ENCODE data around the gene C17orf113.
A peak's percentile ranks its signal among the peaks of the same experiment; 100 is the strongest.

C17orf113 gene

DNA sequence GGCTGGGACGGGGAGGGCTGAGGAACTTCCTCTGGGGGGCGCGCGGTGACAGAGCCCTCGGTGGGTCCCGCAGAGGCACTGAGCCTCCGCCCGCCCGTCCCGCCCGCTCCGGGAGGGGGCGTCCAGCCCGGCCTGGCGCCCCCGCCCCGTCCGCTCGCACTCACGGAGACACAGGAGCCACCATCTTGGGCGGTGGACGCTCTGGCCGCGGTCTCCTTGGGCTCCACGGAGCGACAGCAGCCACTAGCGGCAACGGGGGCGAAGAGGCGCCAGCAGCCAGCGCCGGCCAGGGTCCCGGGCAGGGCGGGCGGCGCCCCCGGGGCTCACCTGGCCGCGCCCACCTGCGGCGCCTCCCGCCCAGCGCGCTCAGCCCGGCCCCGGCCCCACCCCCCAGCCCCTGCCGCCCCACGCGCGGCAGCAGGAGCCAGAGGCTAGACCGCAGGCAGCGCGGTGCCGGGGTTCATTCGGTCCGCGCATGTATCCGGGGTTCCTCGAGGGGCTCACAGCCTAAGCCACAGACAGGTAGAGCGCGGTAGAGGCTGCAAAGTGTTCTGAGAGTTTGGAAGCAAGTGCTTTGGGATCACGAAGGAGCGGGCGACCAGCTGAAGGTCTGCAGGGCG is at the start of gene C17orf113:
C17orf113 (minus strand) TSS at position 209 of the 620 bp plus-strand sequence. CDS start 7,225 bp downstream, outside the sequence.
- DNase-seq (ENCODE audit: low read depth in 2 of 2) = peak in 1 of 2 donors; percentile 15

DNA sequence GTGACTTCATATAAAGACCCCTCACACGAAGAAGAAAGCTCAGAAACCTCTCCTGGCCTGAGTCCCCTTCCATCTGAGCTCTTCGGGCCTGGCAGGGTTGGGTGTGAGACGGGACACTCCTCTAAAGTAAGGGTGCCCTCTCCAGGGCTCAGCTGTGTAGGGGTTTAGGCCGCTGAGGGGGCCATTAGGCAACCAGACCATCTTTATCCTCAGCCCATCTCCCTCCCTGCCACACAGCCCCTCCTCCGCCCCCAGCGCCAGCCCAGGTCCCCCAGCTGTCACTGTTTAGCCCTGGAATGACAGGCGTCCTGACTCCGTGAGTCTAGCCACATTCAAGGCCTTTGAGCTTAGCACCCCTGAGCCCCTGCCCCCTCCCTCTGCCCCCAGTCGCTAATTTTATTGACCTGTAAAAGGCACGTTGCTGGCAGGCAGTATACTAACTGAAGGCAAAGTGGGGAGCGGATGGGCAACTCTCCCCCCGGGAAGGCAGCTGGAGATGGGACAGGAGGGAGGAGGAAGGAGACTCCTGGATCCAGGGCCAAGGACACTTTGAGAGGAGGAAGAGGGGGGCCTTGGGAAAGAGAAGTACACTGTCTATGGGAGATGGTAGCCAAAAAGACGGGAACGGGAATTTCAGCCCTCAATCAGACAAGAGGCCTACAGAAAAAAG is 48.5 kb upstream of the C17orf113 start:
- no peak for DNase-seq (ENCODE audit: low read depth in 2 of 2)

DNA sequence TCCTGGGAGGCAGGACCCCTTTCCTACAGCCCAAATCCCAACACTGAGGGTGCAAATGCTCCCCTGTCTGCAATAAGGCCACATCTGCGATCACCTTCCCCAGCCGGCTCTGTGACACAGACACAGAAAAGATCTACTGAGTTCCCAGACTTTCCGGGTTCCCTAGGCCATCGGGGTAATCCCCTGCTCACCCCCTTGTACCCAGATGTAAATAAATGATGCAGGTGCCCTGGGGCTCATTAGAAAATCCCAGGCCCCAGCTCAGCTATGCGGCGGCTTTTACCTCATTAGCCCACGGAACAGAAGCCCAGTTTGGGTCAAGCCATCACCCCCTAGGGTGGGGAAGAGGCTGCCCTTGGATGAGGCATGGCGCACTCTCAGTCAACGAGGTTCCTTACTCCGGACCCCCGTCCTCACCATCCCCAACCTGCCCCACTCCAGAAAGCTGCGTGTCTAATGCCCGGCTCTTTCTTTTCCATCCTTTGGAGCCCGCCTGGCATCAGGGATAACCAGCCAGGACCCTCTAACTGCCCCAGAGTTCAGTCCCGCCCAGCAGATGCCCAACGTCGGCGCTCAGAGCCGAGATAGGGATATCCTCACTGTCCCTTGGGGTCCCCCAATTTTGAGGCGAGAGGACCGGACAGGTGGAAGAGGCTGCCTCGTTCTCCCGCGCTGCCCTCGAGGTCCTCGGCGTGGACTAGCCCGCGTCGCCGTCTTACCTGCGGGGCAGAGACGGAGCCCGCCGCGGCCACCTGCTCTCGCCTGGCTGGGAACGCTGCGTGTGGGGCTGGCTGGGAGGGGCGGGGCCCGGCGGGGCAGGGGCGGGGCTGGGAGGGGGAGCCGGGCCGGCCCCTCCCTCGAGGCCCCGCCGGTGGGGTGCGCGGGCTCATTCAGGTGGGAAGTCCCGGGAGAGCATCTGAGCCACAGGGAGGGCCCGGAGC is 47.6 kb upstream of the C17orf113 start, which contains the start of gene ZNF385C:
ZNF385C (minus strand) TSS at position 783 of the 941 bp plus-strand sequence. CDS start 35,417 bp downstream, outside the sequence.
- peak in 1 of 2 donors; percentile 27 for DNase-seq (ENCODE audit: low read depth in 2 of 2)

DNA sequence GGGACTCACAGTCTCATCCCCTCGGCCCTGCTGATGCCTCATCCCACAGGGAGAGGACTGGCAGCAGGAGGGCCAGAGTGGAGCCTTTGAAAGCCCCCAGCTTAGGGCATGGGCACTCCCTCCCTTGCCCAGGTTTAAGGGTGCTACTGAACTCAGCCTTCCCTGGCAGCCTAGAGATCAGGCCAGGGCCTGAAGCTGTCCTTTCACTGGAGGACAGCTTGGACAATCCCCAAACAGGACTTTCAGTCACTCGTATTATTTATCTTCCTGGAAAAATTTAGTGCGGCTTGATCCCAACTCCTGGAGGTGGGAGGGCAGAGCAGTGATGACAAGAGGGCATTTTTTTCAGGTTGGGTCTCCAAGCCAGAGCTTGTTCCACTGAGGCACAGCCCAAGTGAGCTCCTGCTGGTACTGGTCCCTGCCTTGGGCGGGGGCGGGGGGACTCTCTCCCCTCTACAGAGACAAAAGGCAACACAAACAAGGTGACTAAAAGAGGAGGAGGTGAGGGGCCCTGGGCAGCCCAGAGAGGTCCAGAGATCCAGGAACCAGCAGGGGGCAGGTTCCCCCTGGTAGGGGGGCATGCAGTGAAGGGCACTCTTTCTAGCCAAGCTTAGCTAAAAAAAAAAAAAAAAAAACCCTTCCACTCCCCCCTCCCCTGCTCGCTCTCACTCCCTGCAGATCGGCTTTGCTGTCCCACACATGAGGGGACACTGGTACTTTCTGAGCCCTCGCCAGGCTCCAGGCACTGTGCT is 46.1 kb upstream of the C17orf113 start:
- no peak for DNase-seq (ENCODE audit: low read depth in 2 of 2)

DNA sequence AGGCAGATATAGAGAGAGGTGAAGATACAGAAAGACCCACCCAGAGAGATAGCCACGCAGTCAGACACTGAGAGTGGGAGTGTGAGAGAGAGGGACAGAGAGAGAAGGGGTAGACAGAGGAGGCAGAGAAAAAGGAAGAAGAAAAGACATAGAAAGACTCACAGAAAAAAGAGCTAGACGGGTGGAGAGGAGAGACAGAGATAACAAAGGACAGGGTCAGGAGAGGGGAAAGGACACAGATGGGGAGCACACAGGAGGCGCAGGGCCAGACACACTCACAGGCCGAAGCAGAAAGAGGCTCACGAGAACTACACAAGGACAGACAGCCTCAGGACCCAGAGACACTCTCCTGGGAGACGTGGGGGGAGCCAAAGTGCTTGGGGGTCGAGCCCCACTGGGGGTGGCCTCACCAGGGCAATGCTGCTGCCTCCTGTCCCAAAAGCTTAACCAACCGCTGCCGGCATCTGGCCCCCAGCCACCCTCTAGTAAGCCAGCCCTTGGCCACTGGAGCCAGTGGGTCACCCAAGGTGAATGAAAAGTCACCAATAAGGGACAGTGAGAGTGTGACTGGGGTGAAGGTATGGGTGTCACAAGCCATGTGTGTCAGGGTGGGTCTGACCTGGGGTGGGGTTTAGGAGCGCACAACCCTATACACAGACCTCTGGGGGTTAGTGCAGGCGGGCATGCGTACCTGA is 44.1 kb upstream of the C17orf113 start:
- no peak for DNase-seq (ENCODE audit: low read depth in 2 of 2)

DNA sequence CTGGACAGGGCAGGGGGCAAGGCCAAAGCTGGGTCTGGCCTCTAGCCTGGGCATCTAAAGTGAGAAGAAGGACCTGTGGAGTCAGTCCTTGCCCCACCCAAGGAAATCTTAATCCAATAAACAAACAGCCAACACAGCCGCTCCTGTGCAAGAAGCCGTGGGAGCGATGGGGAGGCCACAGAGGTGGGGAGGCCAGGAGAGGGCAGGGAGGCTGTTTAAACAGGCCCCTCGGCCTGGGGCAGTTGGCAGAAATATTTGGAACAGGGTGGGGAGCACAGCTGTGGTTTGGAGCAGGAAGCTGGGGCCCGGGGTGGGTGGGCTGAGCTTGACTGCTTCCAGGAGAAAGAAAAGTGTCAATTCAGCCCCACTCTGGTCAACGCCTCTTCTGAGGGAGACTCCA is 42.5 kb upstream of the C17orf113 start:
- no peak for DNase-seq (ENCODE audit: low read depth in 2 of 2)

DNA sequence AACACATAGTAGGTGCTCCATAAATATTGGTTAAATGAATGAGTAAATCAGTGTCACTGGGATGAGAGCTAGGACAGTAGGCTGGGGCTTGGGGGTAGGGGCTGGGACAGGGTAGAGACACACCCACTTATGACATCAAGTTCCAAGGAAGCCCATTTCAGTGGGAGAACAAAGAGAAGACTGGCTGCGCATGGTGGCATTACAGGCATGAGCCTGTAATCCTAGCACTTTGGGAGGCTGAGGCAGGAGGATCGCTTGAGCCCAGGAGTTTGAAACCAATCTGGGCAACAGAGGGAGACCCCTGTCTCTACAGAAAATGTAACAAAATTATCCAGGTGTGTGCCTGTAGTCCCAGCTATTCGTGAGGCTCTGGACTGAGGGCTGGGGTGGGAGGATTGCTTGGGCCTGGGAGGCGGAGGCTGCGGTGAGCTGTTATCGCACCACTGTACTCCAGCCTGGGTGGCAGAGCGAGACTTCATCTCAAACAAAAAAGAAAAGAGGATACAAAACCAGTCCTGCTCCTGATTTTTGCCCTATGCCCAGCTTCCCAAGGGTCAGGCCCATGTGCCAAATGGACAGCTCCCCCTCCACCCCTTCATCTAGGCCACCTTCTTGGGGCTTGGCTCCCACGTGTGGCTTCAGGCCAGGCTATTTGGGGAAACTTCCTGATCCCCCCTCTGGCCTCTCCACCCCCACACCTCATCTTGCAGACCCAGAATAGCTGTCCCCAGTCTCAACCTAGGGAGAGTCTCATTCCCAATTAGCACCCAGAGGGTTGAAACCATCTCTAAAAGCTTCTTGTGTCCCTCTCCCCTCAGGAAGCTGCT is 40.8 kb upstream of the C17orf113 start:
- DNase-seq (ENCODE audit: low read depth in 2 of 2) = no peak

DNA sequence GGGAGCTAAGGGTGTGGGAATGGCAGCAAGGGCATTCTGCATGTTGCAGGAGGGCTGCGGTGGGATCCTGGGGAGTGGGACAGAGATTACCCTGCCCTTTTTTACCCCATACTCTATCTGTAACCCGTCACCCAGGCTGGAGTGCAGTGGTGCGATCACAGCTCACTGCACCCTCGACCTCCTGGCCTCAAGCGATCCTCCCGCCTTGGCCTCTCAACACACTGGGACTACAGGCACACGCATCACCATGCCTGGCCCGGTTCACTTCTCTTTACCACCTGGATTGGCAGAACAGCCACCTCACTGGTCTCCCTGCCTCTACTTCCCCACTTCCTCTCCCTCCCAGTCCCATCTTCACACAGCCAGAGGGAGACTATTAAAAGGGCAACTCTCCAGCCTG is 38.3 kb upstream of the C17orf113 start:
- no peak for DNase-seq (ENCODE audit: low read depth in 2 of 2)

DNA sequence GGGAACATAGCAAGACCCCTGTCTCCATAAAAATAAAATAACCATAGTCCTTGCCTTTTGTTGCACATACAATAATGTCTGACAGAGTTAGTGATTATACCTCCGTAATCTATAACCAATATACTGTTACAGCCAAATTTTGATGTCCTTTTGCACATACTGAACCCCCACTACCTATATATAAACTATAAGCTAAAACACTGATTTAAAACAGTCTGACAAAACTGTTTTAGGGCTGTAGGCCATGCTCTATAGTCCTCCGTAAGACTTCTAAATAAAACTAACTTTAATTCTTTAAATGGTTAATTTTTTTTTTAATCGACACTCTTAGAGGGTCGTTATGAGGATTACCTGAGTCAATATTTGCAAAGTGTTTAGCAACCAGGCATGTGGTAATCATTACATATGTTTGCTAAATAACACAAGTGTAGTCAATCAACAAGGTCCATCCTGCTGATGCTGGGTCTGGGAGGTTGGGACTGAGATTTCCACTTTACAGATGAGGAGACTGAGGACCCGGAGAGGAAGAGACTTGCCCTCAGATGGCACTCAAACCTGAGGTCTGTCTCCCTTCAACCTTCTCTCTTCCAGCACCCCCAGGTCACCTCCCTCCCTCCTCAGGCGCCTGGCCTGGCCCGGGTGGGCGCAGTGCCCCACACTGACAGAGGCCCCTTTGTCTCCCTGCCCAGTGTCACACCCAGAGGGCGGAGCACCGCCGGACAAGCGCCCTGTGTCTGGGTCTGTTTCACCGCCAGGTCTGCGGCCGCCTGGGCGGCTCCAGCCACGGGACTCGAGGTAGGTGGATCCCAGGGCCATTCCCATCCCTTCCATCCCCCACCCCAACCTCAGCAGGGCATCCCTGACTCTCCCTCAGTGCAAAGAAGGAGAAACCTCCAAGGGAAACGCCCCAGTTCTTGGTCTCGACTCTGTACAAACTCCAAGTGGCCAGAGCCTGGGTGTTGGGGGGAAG is 37.6 kb upstream of the C17orf113 start:
- no peak for DNase-seq (ENCODE audit: low read depth in 2 of 2)

DNA sequence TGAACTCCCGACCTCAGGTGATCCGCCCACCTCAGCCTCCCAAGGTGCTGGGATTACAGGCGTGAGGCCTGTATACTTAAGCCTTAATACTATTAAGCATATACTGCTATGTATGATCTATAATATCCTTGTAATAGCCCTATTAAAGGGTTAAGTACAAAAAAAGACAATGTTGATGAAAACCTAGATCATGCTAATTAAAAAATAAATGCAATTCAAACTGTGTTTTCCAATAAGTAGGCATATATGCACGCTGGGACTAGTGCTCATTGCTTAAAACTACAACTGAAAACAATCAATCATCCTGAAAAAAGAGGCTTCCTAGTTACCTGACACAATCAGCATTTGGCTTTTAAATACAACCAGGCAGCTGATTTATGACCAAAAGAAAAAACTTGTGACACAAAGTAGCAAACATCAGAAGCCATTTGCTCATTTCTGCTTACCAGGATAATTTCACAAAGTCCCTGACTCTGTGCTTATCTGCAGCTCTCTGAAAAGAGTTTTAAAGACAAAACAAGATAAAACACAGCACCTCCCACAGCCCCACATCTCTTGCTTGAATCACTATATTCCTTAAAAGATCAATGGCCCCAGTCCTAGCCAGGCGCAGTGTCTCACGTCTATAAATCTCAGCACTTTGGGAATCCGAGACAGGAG is 36.8 kb upstream of the C17orf113 start:
- DNase-seq (ENCODE audit: low read depth in 2 of 2) = no peak

DNA sequence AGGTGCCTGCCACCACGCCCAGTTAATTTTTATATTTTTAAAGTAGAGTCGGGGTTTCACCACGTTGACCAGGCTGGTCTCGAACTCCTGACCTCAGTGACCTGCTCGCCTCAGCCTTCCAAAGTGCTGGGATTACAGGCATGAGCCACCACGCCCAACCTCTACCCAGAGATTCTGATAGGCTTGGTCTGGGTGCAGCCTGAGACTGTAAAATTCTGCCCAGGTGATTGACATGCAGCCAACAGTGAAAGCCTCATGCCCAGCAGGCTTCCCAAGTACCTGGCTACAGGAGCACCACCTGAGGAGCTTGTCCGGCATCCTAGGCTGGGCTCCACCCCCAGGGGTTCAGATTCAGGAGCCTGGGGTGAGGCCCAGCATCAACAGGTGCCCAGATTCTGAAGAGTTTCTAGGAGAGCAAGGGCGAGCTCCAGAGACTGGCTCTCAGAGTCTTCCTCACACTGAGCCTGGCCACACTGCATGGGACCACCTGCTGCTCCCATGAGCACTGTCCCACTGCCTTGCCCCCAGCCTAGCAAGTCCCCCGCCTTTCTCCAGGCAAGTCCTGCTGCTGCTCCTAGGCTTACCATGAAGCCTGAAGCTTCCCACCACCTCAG is 31.2 kb upstream of the C17orf113 start:
- no peak for DNase-seq (ENCODE audit: low read depth in 2 of 2)

DNA sequence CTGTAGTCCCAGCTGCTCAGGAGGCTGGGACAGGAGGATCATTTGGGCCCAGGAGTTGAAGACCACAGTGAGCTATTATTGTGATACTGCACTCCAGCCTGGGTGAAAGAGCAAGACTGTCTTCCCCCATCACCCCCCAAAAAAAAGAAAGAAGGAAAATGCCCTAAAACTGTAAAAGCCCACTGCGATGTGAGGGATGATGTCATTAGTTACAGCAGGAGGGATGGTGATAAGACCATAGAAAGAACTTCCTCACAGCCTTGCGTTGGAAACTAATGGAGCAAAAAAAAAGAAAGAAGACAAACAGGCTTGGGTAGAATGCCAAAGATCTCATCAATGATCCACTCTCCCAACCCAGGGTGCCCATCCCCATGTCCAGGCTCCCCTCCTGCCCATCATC is 29.1 kb upstream of the C17orf113 start:
- DNase-seq (ENCODE audit: low read depth in 2 of 2) = no peak

DNA sequence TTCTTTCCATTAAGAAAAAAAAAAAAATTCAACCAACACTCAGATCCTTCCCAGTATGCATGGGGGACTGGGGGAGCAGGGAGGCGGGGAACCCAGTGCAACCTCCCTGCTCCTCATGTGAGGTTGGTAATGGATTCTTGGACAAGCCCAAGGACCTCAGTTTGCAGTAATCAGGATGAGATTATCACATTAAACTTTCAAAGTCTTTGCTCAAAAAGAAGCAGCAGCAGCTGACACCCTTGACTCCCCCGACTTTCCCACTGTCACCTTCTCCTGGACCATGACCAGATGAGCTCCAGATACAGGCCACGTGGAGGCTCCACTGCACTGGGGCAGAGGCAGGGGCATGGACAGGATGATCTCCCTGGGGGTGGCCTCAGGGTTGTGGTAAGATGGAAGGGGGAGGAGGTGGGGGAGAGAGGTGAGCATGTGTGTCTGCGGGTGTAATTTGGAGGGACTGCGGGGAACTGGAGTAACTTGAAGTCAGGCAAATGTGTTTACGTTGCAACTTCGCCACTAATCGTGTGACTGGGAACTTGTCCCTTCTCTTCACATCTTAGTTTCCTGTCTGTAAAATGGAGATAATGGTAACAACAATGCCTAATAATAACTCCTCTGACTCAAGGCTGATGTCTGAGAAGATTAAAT is 28.1 kb upstream of the C17orf113 start:
- DNase-seq (ENCODE audit: low read depth in 2 of 2) = no peak

DNA sequence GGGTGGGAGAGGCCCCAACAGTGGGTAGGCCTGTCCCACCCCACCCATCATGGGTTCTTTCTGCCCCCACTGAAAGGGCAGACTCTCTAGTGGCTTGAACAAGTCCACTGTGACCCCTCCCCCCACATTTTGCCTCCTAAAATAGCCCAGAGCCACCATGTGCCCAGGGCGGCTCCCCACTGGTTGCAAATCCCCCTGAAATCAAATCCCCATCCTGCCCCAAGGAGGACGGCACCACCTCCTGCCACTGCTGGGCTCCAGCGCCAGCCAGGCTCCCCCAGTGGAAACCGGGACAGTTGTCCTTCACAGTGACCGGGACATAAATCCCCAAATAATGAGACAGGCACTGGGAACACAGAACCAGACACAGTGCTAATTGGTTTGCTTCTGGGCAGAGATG is 27.4 kb upstream of the C17orf113 start:
- no peak for DNase-seq (ENCODE audit: low read depth in 2 of 2)

DNA sequence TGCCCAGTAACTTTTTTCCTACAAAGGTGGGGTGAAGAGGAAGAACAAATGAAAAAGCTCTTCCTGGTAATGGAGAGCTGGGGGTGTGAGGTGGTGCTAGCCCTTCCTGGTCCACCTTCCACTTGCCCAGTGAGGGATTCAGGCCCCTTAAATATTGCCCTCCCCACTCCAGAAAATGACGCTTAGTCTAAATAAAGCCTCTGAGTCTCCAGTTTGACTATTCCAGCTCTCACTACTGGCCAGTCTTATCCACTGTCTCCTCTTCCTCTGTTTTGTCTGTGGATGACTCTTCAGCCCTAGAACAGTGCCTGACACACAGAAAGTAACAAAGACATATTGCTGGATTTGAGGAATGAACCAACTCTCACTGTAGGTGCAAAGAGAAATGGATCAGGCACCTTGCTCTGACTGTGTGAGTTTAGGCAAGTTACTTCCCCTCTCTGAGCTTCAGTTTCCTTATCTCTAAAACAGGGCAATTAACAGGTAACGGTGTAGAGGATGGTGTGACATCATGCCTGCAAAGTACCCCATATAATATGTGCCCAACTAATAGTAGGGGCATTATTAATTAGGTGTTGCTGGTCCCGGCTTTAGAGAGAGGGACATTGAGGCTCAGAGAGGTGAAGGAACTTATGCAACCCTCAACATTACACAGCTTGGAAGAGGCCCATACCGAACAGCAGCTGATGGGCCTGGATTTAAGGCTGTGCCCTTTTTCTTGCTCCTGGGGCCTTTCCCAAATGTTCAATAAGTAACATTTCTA is 26.6 kb upstream of the C17orf113 start:
- DNase-seq (ENCODE audit: low read depth in 2 of 2) = no peak

DNA sequence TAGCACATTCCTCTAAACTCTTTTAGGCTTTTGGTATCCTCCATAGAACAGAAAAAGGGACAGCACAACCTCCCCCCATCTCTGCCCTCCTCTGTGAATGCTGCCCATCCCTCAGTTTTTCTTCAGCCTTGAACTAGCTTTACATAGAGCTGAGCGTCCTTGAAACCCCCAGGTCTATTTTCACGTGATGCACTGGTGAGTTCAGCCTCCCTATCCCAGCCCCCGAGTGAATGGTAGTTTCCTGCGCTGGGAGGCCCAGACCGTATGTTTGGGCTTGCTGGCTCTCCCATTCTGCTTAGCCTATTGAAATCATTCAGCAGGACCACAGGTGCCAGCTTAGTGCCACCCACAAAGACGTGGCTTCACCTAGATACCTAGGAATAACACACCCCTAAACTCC is 25.4 kb upstream of the C17orf113 start:
- DNase-seq (ENCODE audit: low read depth in 2 of 2) = no peak
